HCT116 (cell line): Measurements from ENCODE around the gene LYRM1. TPM values are rescaled to one million over a fixed set of nuclear protein-coding genes. Genes with fewer than 3 reads are reported as not detected.
"Not testable (repeated sequence)": the region's sequence is repeated elsewhere in the genome, so short reads cannot be mapped to it uniquely, and the experiment has no call there.

Experiments
- ATAC-seq: fragments of 200-7000 bp; cut with Tn5 transposase; 2 replicates; pipeline ENCODE4 v1.9.1; 2020; ENCODE audit warnings: mild to moderate bottlenecking, moderate library complexity
- BruUV-seq: library from RNA; stranded (reverse); fragments of 400-500 nt; replicated peaks from 2 replicates; lab custom pipeline; 2021; lab: Mats Ljungman, UMichigan
- CTCF ChIA-PET: fragments of 300-600 bp; sonication (Branson Sonifier 250); formaldehyde crosslinking; loops from one replicate; lab custom pipeline; 2021; ENCODE audit warnings: antibody characterized with exemption; lab: Charles Lee
- POLR2A ChIA-PET: fragments of 300-600, 350-600 bp; sonication (Branson Sonifier 250); formaldehyde crosslinking; loops from one replicate; lab custom pipeline; 2021; ENCODE audit warnings: antibody characterized with exemption; lab: Charles Lee
- RAD21 ChIA-PET, 2 experiments: fragments of 300-600 bp; sonication (Branson Sonifier 250); formaldehyde crosslinking; loops; one replicate each; lab custom pipeline; 2023; ENCODE audit warnings: low total read pairs in 2 of 2; ENCODE audit not compliant: uncharacterized antibody in 2 of 2, unreplicated experiment in 2 of 2, low non-redundant PET in 1 of 2; lab: Charles Lee
- DNase-seq: peaks from one replicate; pipeline ENCODE4 v3.0.0-alpha.2; 2010; ENCODE audit warnings: low read depth, low spot score
- H2AFZ ChIP-seq: fragments of 200-600 bp; shearing (Covaris generic), sonication (generic); 2 replicates; pipeline ENCODE4 v1.6.1; 2017; ENCODE audit warnings: low read depth, mixed run types, mixed read lengths, antibody characterized with exemption, low read length; ENCODE audit not compliant: poor library complexity, severe bottlenecking
- H3K27ac ChIP-seq: 2 replicates; pipeline ENCODE4 v1.5.1; 2012; ENCODE audit warnings: low read depth, low read length
- H3K27me3 ChIP-seq: fragments of 200-600 bp; sonication (generic); 2 replicates; pipeline ENCODE4 v1.6.1; 2016; ENCODE audit warnings: mixed run types, low read length, mixed read lengths; ENCODE audit not compliant: insufficient read depth
- H3K36me3 ChIP-seq, 2 experiments: fragments of 200-500 bp in 1 of 2; fragments of 200-600 bp in 1 of 2; sonication (Bioruptor generic) in 1 of 2; sonication (generic) in 1 of 2; 2 replicates each; pipeline versions ENCODE4 v1.5.1 to v1.6.1; 2014 to 2016; ENCODE audit warnings: low read length in 2 of 2, inconsistent platforms in 1 of 2, mixed read lengths in 1 of 2, mixed run types in 1 of 2; ENCODE audit not compliant: insufficient read depth in 2 of 2, control insufficient read depth in 1 of 2
- H3K4me1 ChIP-seq, 2 experiments: fragments of 200-600 bp in 1 of 2; sonication (generic) in 1 of 2; 2 replicates each; pipeline versions ENCODE4 v1.5.1 to v1.6.1; 2012 to 2017; ENCODE audit warnings: low read length in 2 of 2, inconsistent platforms in 1 of 2, mild to moderate bottlenecking in 1 of 2, mixed read lengths in 1 of 2, mixed run types in 1 of 2, moderate library complexity in 1 of 2; ENCODE audit not compliant: insufficient read depth in 2 of 2, control insufficient read depth in 1 of 2
- H3K4me2 ChIP-seq: fragments of 200-600 bp; sonication (generic); 2 replicates; pipeline ENCODE4 v1.6.1; 2017; ENCODE audit warnings: mixed run types, low read length, mixed read lengths
- H3K4me3 ChIP-seq, 2 experiments: fragments of 200-600 bp in 1 of 2; sonication (generic) in 1 of 2; replicated peaks in 1 of 2; 2 replicates each; pipeline ENCODE4 v1.5.1; 2011 to 2016; ENCODE audit warnings: low read length in 2 of 2, control low read depth in 1 of 2, low read depth in 1 of 2, mild to moderate bottlenecking in 1 of 2, mixed read lengths in 1 of 2, mixed run types in 1 of 2
- H3K79me2 ChIP-seq: fragments of 200-600 bp; sonication (generic); 2 replicates; pipeline ENCODE4 v1.6.1; 2017; ENCODE audit warnings: mild to moderate bottlenecking, mixed run types, low read length, moderate library complexity, mixed read lengths; ENCODE audit not compliant: insufficient read depth
- H3K9ac ChIP-seq: fragments of 200-600 bp; sonication (generic); 2 replicates; pipeline ENCODE4 v1.6.1; 2016; ENCODE audit warnings: low read length, mixed read lengths
- H3K9me2 ChIP-seq: fragments of 200-600 bp; sonication (generic), shearing (Covaris generic); 2 replicates; pipeline ENCODE4 v1.6.1; 2017; ENCODE audit warnings: mixed run types, mild to moderate bottlenecking, moderate library complexity; ENCODE audit not compliant: insufficient read depth
- H3K9me3 ChIP-seq, 2 experiments: fragments of 200-500 bp in 1 of 2; fragments of 200-600 bp in 1 of 2; sonication (Bioruptor generic) in 1 of 2; sonication (generic) in 1 of 2; 2 replicates each; pipeline ENCODE4 v1.6.1; 2014 to 2017; ENCODE audit warnings: low read length in 2 of 2, mixed read lengths in 2 of 2, inconsistent platforms in 1 of 2, low read depth in 1 of 2, mild to moderate bottlenecking in 1 of 2, mixed run types in 1 of 2, moderate library complexity in 1 of 2; ENCODE audit not compliant: control insufficient read depth in 1 of 2, insufficient read depth in 1 of 2
- H4K20me1 ChIP-seq: fragments of 200-600 bp; sonication (generic), shearing (Covaris generic); 2 replicates; pipeline ENCODE4 v1.6.1; 2017; ENCODE audit warnings: mixed run types, mild to moderate bottlenecking, moderate library complexity; ENCODE audit not compliant: insufficient read depth
- CBX3 ChIP-seq: IDR thresholded peaks from 2 replicates; pipeline ENCODE4 v1.6.1; 2012; ENCODE audit warnings: low read depth
- CEBPB ChIP-seq: IDR thresholded peaks from 2 replicates; pipeline ENCODE4 v1.6.1; 2012; ENCODE audit warnings: low read depth
- FOSL1 ChIP-seq: IDR thresholded peaks from 2 replicates; pipeline ENCODE4 v1.6.1; 2012; ENCODE audit warnings: low read depth
- JUND ChIP-seq: IDR thresholded peaks from 2 replicates; pipeline ENCODE4 v1.6.1; 2012
- POLR2A ChIP-seq: IDR thresholded peaks from 2 replicates; pipeline ENCODE4 v1.7.0; 2011; ENCODE audit warnings: borderline replicate concordance; ENCODE audit not compliant: insufficient read depth, insufficient read length; ENCODE audit errors: extremely low read depth
- POLR2AphosphoS5 ChIP-seq: IDR thresholded peaks from 2 replicates; pipeline ENCODE4 v1.6.1; 2011; ENCODE audit warnings: mild to moderate bottlenecking, low read depth, low read length, moderate library complexity
- SP1 ChIP-seq: IDR thresholded peaks from 2 replicates; pipeline ENCODE4 v1.6.1; 2012; ENCODE audit warnings: low read depth
- TCF7L2 ChIP-seq: IDR thresholded peaks from 2 replicates; pipeline ENCODE4 v1.7.0; 2011; ENCODE audit warnings: borderline replicate concordance, inconsistent platforms; ENCODE audit not compliant: insufficient read depth, insufficient read length; ENCODE audit errors: extremely low read depth
- intact Hi-C: fragments of 100-400 bp; cut with micrococcal nuclease; formaldehyde crosslinking; loops from 2 replicates; pipeline ENCODE4 v1.10.0; 2022
- total RNA-seq: library from RNA; stranded (reverse); gene quantifications from one replicate; pipeline ENCODE4 v1.2.1, GENCODE V29; 2021; ENCODE audit not compliant: unreplicated experiment

LYRM1 gene
- total RNA-seq, 1 experiment from 2014 or later, result 26.7 TPM

GRCh38 chr16:20925751-20926150 is 25.2 kb downstream of the LYRM1 start:
- DNase-seq (no peak), ATAC-seq (no peak)
- H3K4me2 ChIP-seq, result no peak overlapping the region
- no peak overlapping the region for H2AFZ ChIP-seq
- POLR2A ChIA-PET, result interaction anchor here (0.6 kb wide), 1 partner anchor 66 kb away, joined by 3 read pairs; no protein-coding TSS in a partner anchor
- peaks cover 0 to 4% of the 10 kb centered on the region in 2 experiments; a peak in 1 of 4 replicates for H3K4me1 ChIP-seq
- TF ChIP-seq TCF7L2 (no peak), POLR2AphosphoS5 (no peak)
- H3K9me3 ChIP-seq, result no peaks in the 10 kb centered on the region
- H3K4me3 ChIP-seq, result no peak overlapping the region
- no peak overlapping the region for H3K27ac ChIP-seq
- intact Hi-C loops, result no loop called here
- BruUV-seq, result no TSS peak
- no peaks in the 10 kb centered on the region for H3K36me3 ChIP-seq
- RAD21 ChIA-PET, result no interaction called here
- H3K9ac ChIP-seq, result no peak overlapping the region
- H3K9me2 ChIP-seq, result no peaks in the 10 kb centered on the region
- CTCF ChIA-PET, result no interaction called here
- H3K79me2 ChIP-seq, result no peaks in the 10 kb centered on the region
- no peaks in the 10 kb centered on the region for H3K27me3 ChIP-seq
- H4K20me1 ChIP-seq, result no peaks in the 10 kb centered on the region

DNA sequence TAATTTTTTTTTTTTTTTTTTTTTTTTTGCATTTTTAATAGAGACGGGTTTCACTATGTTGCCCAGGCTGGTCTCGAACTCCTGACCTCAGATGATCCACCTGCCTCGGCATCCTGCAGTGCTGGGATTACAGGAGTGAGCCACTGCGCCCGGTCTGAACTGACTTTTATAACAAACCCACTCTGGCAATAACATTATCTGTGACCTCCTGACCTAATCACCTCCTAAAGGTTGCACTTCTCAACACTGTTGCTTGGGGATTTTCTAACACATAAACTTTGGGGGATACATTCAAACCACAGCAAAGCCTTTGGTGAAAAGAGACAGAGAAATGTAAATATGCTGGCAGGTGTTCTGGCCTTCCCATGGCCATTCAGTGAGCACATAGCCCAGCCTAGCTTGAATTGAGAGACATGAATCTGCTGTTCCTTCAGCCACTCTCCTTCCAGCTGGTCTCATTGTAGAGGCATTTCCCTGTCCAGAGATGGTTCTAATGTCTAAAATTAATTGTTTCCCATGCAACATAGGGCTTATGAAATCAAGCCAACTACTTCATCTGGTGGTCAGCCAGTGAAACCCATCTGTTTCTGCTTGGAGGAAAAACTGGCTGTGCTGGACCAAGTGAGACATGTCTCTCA is 28.3 kb downstream of the LYRM1 start:
- CTCF ChIA-PET, result no interaction called here
- H3K4me1 ChIP-seq, result peaks cover 0 to 4% of the 10 kb centered on the region in 2 experiments; a peak in 1 of 4 replicates
- no peak overlapping the region for H2AFZ ChIP-seq
- no peaks in the 10 kb centered on the region for H4K20me1 ChIP-seq
- RAD21 ChIA-PET, result no interaction called here
- no peak overlapping the region for H3K4me3 ChIP-seq
- H3K36me3 ChIP-seq, result no peaks in the 10 kb centered on the region
- H3K9me3 ChIP-seq, result no peaks in the 10 kb centered on the region
- no peak for ATAC-seq
- H3K9ac ChIP-seq, result no peak overlapping the region
- no peaks in the 10 kb centered on the region for H3K79me2 ChIP-seq
- intact Hi-C loops, result no loop called here
- no peaks in the 10 kb centered on the region for H3K27me3 ChIP-seq
- no TSS peak for BruUV-seq
- TF ChIP-seq JUND, result no peak
- no peak for TF ChIP-seq FOSL1
- TF ChIP-seq SP1, result no peak
- no peak for TF ChIP-seq POLR2A
- TF ChIP-seq CEBPB, result no peak
- no peak for TF ChIP-seq CBX3
- no peak overlapping the region for H3K4me2 ChIP-seq
- POLR2A ChIA-PET, result no interaction called here
- DNase-seq, result no peak
- H3K9me2 ChIP-seq, result no peaks in the 10 kb centered on the region
- no peak overlapping the region for H3K27ac ChIP-seq

- intact Hi-C loops, DNase-seq, H3K9me3 ChIP-seq, H3K9ac ChIP-seq, RAD21 ChIA-PET, H3K9me2 ChIP-seq, H3K79me2 ChIP-seq, H3K27me3 ChIP-seq, H2AFZ ChIP-seq, H3K4me3 ChIP-seq, CTCF ChIA-PET, H4K20me1 ChIP-seq, H3K4me2 ChIP-seq, BruUV-seq, POLR2A ChIA-PET, ATAC-seq, H3K27ac ChIP-seq, H3K36me3 ChIP-seq, H3K4me1 ChIP-seq: not testable (repeated sequence)
Observed at GRCh38 chr16:20929676-20930364, 29.2 kb downstream of the LYRM1 start.
